Measurements from ENCODE around the gene NPR3. TPM values are rescaled to one million over a fixed set of nuclear protein-coding genes. Genes with fewer than 3 reads are reported as not detected.

NPR3 gene
- total and polyA plus RNA-seq, 9 donors: 1.8 to 42.1 (median 5.8) TPM

DNA sequence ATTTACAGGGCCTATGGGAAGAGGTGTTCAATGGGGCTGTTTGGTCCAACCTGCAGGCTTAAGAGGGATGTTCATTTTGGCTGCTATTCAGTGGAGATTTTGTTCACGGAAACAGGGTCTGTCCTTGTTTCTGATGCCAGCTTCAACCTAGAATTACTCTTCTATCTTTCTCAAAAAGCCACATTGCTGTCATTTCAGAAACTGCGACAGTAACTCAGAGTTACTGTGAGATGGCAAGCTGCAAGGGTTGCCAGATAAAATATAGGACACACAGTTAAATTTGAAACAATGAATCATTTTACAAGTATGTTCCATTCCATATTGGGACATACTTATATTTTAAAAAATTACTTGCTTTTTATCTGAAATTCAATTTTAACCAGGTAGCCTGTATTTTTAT, 128.0 kb downstream of the NPR3 start:
- no peaks in the 10 kb centered on the region for H3K9me3 ChIP-seq
- no peaks in the 10 kb centered on the region for H3K4me1 ChIP-seq (ENCODE audit: insufficient read depth)
- no peak overlapping the region for H3K27ac ChIP-seq
- intact Hi-C loops (cut with DNase I): no loop called here
- TF ChIP-seq, protein P1, sequence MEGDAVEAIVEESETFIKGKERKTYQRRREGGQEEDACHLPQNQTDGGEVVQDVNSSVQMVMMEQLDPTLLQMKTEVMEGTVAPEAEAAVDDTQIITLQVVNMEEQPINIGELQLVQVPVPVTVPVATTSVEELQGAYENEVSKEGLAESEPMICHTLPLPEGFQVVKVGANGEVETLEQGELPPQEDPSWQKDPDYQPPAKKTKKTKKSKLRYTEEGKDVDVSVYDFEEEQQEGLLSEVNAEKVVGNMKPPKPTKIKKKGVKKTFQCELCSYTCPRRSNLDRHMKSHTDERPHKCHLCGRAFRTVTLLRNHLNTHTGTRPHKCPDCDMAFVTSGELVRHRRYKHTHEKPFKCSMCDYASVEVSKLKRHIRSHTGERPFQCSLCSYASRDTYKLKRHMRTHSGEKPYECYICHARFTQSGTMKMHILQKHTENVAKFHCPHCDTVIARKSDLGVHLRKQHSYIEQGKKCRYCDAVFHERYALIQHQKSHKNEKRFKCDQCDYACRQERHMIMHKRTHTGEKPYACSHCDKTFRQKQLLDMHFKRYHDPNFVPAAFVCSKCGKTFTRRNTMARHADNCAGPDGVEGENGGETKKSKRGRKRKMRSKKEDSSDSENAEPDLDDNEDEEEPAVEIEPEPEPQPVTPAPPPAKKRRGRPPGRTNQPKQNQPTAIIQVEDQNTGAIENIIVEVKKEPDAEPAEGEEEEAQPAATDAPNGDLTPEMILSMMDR (IDR thresholded peaks at IDR 0.05): no peak
- TF ChIP-seq EP300 (IDR thresholded peaks at IDR 0.05) (no peak), POLR2A (IDR thresholded peaks at IDR 0.05) (no peak)
- no peak overlapping the region for H3K4me3 ChIP-seq
- no peaks in the 10 kb centered on the region for H3K36me3 ChIP-seq
- DNase-seq: no peak
- 76 to 90% (median 81%) methylated on average over 2 of the region's 2 CpGs for WGBS, 3 donors
- no peaks in the 10 kb centered on the region for H3K27me3 ChIP-seq

DNA sequence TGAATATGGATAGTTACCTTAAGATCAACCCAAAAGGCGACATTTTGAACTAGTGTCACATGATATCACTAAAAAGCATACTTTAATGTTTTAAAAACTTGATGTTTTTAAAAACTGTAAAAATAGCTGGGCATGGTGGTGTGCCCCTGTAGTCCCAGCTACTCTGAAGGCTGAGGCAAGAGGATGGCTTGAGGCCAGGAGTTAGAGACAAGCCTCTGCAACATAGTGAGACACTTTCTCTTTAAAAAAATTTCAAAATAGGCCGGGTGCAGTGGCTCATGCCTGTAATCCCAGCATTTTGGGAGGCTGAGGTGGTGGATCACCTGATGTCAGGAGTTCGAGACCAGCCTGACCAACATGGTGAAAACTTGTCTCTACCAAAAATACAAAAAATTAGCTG, 129.5 kb downstream of the NPR3 start:
- TF ChIP-seq POLR2A (IDR thresholded peaks at IDR 0.05): no peak
- Histone ChIP-seq H3K9me3 (no peaks in the 10 kb centered on the region), H3K27me3 (no peaks in the 10 kb centered on the region), H3K4me3 (no peak overlapping the region), H3K4me1 (ENCODE audit: insufficient read depth) (no peaks in the 10 kb centered on the region), H3K27ac (no peak overlapping the region), H3K36me3 (no peaks in the 10 kb centered on the region)
- WGBS, 3 donors: 84 to 88% (median 86%) methylated on average over 3 of the region's 3 CpGs
- no peak for DNase-seq
- intact Hi-C loops (cut with DNase I): loop anchor here in 1 of 4 donors (5.0 kb wide), 1 partner anchor 128 kb away; the partner anchor contains the start of gene NPR3

Other genes starting within 250 kb of the NPR3 start
- gene SUB1, start 125.8 kb upstream of the NPR3 start, total RNA-seq: 100 to 1,000 TPM; 112 to 180 (median 124) TPM
- gene SUB1, start 125.8 kb upstream of the NPR3 start, polyA plus RNA-seq: 100 to 1,000 TPM in 1 of 2 donors, 10 to 100 TPM in 1; 91.9 to 185 TPM

Data from ovary (tissue), 9 donors.